Neural progenitor cell (in vitro differentiated cells): ENCODE measurements around the gene ERVK3-1.

Experiments used
- EZH2 ChIP-seq: fragments of 200-600 bp; sonication (generic); IDR thresholded peaks from 2 replicates; pipeline ENCODE4 v1.6.1; 2017; ENCODE audit warnings: antibody characterized with exemption, mild to moderate bottlenecking, moderate library complexity
- TF ChIP-seq, protein P1 (sequence below): fragments of 200-600 bp; sonication (generic); IDR thresholded peaks from 2 replicates; pipeline ENCODE4 v1.5.1; 2017; ENCODE audit warnings: antibody characterized with exemption, mild to moderate bottlenecking

DNA sequence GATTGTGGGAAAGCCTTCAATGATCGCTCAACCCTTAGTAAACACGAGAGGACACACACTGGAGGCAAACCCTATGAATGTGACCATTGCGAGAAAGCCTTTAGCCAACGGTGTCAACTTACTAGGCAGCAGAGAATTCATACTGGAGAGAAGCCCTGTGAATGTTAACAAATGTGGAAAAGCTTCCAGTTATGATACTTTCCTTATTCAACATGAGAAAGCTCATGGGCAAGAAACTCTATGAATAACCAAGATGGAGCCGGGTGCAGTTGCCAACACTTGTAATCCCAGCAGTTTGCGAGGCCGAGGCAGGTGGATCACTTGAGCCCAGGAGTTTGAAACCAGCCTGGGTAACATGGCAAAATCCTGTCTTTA is 42.3 kb upstream of the ERVK3-1 start:
- TF ChIP-seq, protein P1, sequence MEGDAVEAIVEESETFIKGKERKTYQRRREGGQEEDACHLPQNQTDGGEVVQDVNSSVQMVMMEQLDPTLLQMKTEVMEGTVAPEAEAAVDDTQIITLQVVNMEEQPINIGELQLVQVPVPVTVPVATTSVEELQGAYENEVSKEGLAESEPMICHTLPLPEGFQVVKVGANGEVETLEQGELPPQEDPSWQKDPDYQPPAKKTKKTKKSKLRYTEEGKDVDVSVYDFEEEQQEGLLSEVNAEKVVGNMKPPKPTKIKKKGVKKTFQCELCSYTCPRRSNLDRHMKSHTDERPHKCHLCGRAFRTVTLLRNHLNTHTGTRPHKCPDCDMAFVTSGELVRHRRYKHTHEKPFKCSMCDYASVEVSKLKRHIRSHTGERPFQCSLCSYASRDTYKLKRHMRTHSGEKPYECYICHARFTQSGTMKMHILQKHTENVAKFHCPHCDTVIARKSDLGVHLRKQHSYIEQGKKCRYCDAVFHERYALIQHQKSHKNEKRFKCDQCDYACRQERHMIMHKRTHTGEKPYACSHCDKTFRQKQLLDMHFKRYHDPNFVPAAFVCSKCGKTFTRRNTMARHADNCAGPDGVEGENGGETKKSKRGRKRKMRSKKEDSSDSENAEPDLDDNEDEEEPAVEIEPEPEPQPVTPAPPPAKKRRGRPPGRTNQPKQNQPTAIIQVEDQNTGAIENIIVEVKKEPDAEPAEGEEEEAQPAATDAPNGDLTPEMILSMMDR, result no peak
- no peak for TF ChIP-seq EZH2
